Measurements from ENCODE around the gene CFAP54.

Gene CFAP54

DNA sequence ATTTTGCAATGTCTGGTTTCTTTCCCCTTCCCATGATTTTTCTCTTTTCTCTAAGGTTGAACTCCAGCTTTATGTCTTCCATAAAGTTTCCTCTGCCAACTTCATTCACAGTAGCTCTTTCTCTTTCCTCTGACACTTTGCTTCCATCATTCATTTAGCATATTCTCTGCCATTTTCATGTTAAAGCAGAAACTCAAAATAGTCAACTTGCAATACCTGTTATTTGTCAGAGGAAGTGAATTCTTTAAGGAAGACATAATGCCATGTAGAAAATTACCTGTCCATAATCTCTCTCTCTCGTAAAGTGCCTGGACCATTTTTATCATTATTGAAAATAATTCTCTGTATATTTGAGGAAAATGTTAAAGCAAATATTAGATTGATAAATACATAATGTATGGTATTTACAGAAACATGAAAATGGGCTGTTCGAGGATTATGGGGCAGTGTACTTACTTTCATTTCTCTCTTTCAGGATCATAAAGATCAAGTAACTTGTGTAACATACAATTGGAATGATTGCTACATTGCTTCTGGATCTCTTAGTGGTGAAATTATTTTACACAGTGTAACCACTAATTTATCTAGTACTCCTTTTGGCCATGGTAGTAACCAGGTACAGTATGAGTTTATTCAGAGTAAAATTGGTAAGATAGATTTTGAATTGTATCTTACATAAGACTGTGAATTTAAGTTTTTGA lies 430.3 kb downstream of the CFAP54 start:
- no peaks in the 10 kb centered on the region for H3K27me3 ChIP-seq (ENCODE audit: insufficient read depth, low read length)
- H2AFZ ChIP-seq (ENCODE audit: low read length): no peak overlapping the region
- no peak overlapping the region for H3K4me2 ChIP-seq (ENCODE audit: low read length)
- peaks cover 58% of the 10 kb centered on the region for H3K36me3 ChIP-seq (ENCODE audit: insufficient read depth, low read length)
- no peak for TF ChIP-seq EZH2 (IDR thresholded peaks at IDR 0.05; ENCODE audit: borderline replicate concordance, low read length)
- TF ChIP-seq, protein P1, sequence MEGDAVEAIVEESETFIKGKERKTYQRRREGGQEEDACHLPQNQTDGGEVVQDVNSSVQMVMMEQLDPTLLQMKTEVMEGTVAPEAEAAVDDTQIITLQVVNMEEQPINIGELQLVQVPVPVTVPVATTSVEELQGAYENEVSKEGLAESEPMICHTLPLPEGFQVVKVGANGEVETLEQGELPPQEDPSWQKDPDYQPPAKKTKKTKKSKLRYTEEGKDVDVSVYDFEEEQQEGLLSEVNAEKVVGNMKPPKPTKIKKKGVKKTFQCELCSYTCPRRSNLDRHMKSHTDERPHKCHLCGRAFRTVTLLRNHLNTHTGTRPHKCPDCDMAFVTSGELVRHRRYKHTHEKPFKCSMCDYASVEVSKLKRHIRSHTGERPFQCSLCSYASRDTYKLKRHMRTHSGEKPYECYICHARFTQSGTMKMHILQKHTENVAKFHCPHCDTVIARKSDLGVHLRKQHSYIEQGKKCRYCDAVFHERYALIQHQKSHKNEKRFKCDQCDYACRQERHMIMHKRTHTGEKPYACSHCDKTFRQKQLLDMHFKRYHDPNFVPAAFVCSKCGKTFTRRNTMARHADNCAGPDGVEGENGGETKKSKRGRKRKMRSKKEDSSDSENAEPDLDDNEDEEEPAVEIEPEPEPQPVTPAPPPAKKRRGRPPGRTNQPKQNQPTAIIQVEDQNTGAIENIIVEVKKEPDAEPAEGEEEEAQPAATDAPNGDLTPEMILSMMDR (IDR thresholded peaks at IDR 0.05; ENCODE audit: low read length): no peak
- no peaks in the 10 kb centered on the region for H3F3A ChIP-seq (ENCODE audit: insufficient read depth, low read length)
- no peaks in the 10 kb centered on the region for H3K9me3 ChIP-seq (ENCODE audit: low read length)
- H3K4me3 ChIP-seq (ENCODE audit: low read depth, low read length, poor library complexity, severe bottlenecking): no peak overlapping the region
- H4K20me1 ChIP-seq (ENCODE audit: insufficient read depth, low read length): no peaks in the 10 kb centered on the region
- H3K79me2 ChIP-seq (ENCODE audit: insufficient read depth, low read length): no peaks in the 10 kb centered on the region; the same call in none of the 2 replicates
- H3K4me1 ChIP-seq (ENCODE audit: insufficient read depth, low read length, severe bottlenecking): no peaks in the 10 kb centered on the region
- no peak overlapping the region for H3K9ac ChIP-seq (ENCODE audit: low read length)
- no peaks in the 10 kb centered on the region for H3K9me2 ChIP-seq (ENCODE audit: low read depth, low read length)
- no peak overlapping the region for H3K27ac ChIP-seq (ENCODE audit: low read depth, low read length, poor library complexity, severe bottlenecking)

All from OCI-LY1 (cell line).